K562 (cell line): ENCODE results near the gene ZNF24. TPM values are rescaled to one million over a fixed set of nuclear protein-coding genes. Genes with fewer than 3 reads are reported as not detected.

Experiments used
- BDP1 ChIP-seq: IDR thresholded peaks from 3 replicates; pipeline ENCODE4 v1.6.1; 2011; ENCODE audit not compliant: insufficient read length, insufficient read depth
- GTF2B ChIP-seq: IDR thresholded peaks from 2 replicates; pipeline ENCODE4 v1.6.1; 2011; ENCODE audit not compliant: insufficient read length; ENCODE audit errors: extremely low read depth
- HINFP ChIP-seq: fragments of 450-650 bp; conservative IDR thresholded peaks from 2 replicates; pipeline ENCODE4 v1.6.1; 2016; ENCODE audit warnings: missing genetic modification characterization, low read depth, mild to moderate bottlenecking, control low read depth, missing compliant biosample characterization
- HIVEP1 ChIP-seq: fragments of 250-450 bp; sonication (Bioruptor Pico); IDR thresholded peaks from 2 replicates; pipeline ENCODE4 v1.4.0; 2020; ENCODE audit warnings: mild to moderate bottlenecking
- MAX ChIP-seq: sonication (generic); formaldehyde crosslinking; IDR thresholded peaks from 2 replicates; pipeline ENCODE4 v1.9.0; 2022; ENCODE audit warnings: mild to moderate bottlenecking, missing genetic modification reagents
- MEF2A ChIP-seq: IDR thresholded peaks from 2 replicates; pipeline ENCODE4 v1.6.1; 2011; ENCODE audit warnings: low read depth, mild to moderate bottlenecking, low read length, moderate library complexity; ENCODE audit not compliant: control insufficient read depth
- MEF2D ChIP-seq: conservative IDR thresholded peaks from 2 replicates; pipeline ENCODE4 v1.6.1; 2016; ENCODE audit warnings: low read depth, missing genetic modification characterization, missing compliant biosample characterization
- PREB ChIP-seq: sonication (generic); formaldehyde crosslinking; IDR thresholded peaks from 2 replicates; pipeline ENCODE4 v1.8.1; 2023; ENCODE audit warnings: mild to moderate bottlenecking, missing genetic modification reagents
- RAD21 ChIP-seq, 2 experiments: fragments of 250-450 bp in 1 of 2; fragments of 450-650 bp in 1 of 2; sonication (Bioruptor Pico) in 1 of 2; formaldehyde crosslinking in 1 of 2; IDR thresholded peaks in 1 of 2; conservative IDR thresholded peaks in 1 of 2; 2 replicates each; pipeline versions ENCODE4 v1.4.0 to v1.8.0; 2020 to 2022; ENCODE audit warnings: mild to moderate bottlenecking in 2 of 2, moderate library complexity in 1 of 2
- RBM17 ChIP-seq: fragments of 200-400 bp; formaldehyde crosslinking; IDR thresholded peaks from 2 replicates; pipeline ENCODE4 v1.6.1; 2017; ENCODE audit warnings: low read depth, mild to moderate bottlenecking, low read length, borderline replicate concordance
- RBM34 ChIP-seq: fragments of 200-400 bp; formaldehyde crosslinking; IDR thresholded peaks from 2 replicates; pipeline ENCODE4 v1.6.1; 2018; ENCODE audit warnings: low read length, borderline replicate concordance; ENCODE audit not compliant: insufficient read depth
- TFE3 ChIP-seq: fragments of 450-650 bp; formaldehyde crosslinking; IDR thresholded peaks from 2 replicates; pipeline ENCODE4 v1.4.0; 2020; ENCODE audit warnings: mild to moderate bottlenecking, mixed read lengths
- ZKSCAN8 ChIP-seq: fragments of 200-800 bp; sonication (Bioruptor generic); IDR thresholded peaks from 2 replicates; pipeline ENCODE4 v1.6.1; 2016; ENCODE audit warnings: missing genetic modification characterization, missing compliant biosample characterization
- ZNF431 ChIP-seq: sonication (generic); formaldehyde crosslinking; IDR thresholded peaks from 2 replicates; pipeline ENCODE4 v1.8.0; 2022; ENCODE audit warnings: mild to moderate bottlenecking, missing genetic modification reagents
- ZNF586 ChIP-seq: fragments of 450-650 bp; formaldehyde crosslinking; conservative IDR thresholded peaks from 2 replicates; pipeline ENCODE4 v1.4.0; 2020; ENCODE audit warnings: mild to moderate bottlenecking, moderate library complexity
- ZNF740 ChIP-seq, 3 experiments: fragments of 200-800 bp in 1 of 3; sonication (Bioruptor generic) in 1 of 3; sonication (generic) in 1 of 3; formaldehyde crosslinking in 1 of 3; IDR thresholded peaks; 2 replicates each; pipeline versions ENCODE4 v1.6.1 to v1.8.0; 2016 to 2022; ENCODE audit warnings: mild to moderate bottlenecking in 2 of 3, missing compliant biosample characterization in 2 of 3, missing genetic modification characterization in 2 of 3, missing genetic modification reagents in 1 of 3
- ZNF764 ChIP-seq: fragments of 250-450 bp; sonication (Bioruptor Pico); IDR thresholded peaks from 2 replicates; pipeline ENCODE4 v1.4.0; 2020; ENCODE audit warnings: low read depth, mild to moderate bottlenecking, moderate library complexity
- polyA plus RNA-seq, 8 experiments: library from polyadenylated mRNA; depleted of rRNA in 4 of 8; stranded (reverse) in 5 of 8; unstranded in 3 of 8; fragments of >200 nt; fragmentation: Nextera tagmentation in 2 of 8; fragmentation: Illumina TruSeq in 1 of 8; extraction: Ambion mirVana in 2 of 8; extraction: Trizol in 1 of 8; gene quantifications; 2 replicates each; pipeline versions ENCODE4 v1.2.1 to v1.2.3, GENCODE V29; 2011 to 2014; ENCODE audit warnings: inconsistent platforms in 1 of 8, missing spikeins in 1 of 8
- total RNA-seq, 7 experiments: library from RNA; depleted of rRNA in 6 of 7; stranded (reverse); fragments of >200 nt in 6 of 7; fragmentation: Illumina TruSeq in 2 of 7; extraction: Trizol in 2 of 7; gene quantifications; 2 replicates each; pipeline versions ENCODE4 v1.2.1 to v1.2.3, GENCODE V29; 2011 to 2021; ENCODE audit warnings: low replicate concordance in 1 of 7

The ZNF24 gene
- total and polyA plus RNA-seq, 9 of the 15 experiments (the other 6 are each of a cell fraction or from before 2014, with no cell fraction given) = 35.7 to 72.8 (median 54.1) TPM

- TF ChIP-seq MEF2A = peak; percentile 78
- no peak for TF ChIP-seq HIVEP1 (CRISPR knock-in tag)
- TF ChIP-seq MEF2D (tag) = peak; percentile 90
- TF ChIP-seq BDP1 = no peak
- TF ChIP-seq ZKSCAN8 (CRISPR knock-in tag) = no peak
- TF ChIP-seq RBM34 = no peak
- TF ChIP-seq ZNF431 (CRISPR knock-in tag) = 0 out of 2 replicates have a peak, but pooled peaks have one; percentile 26
- TF ChIP-seq RBM17 = no peak
- TF ChIP-seq MAX (CRISPR knock-in tag) = 0 out of 2 replicates have a peak, but pooled peaks have one; percentile 28
- no peak for TF ChIP-seq HINFP (tag)
- TF ChIP-seq ZNF764 (CRISPR knock-in tag) = no peak
- no peak for TF ChIP-seq PREB (CRISPR knock-in tag)
- TF ChIP-seq RAD21 (CRISPR knock-in tag; conservative IDR thresholded peaks at IDR 0.05 in 1 of 2, IDR thresholded peaks at IDR 0.05 in 1 of 2) = no peak; a peak in 1 of 4 replicates
- TF ChIP-seq ZNF586 (CRISPR knock-in tag) = no peak
- TF ChIP-seq ZNF740 (CRISPR knock-in tag; IDR thresholded peaks at IDR 0.05) = 0 out of 2 replicates have a peak, but pooled peaks have one; percentile 60
- TF ChIP-seq ZNF740 (tag; IDR thresholded peaks at IDR 0.05) = no peak
- no peak for TF ChIP-seq TFE3 (CRISPR knock-in tag)
- no peak for TF ChIP-seq GTF2B
Measured at GRCh38 chr18:35343936-35344735, at the start of gene ZNF24 (continued).
